ENCODE data around the gene SFSWAP. TPM values are rescaled to one million over a fixed set of nuclear protein-coding genes. Genes with fewer than 3 reads are reported as not detected.

SFSWAP gene
- total RNA-seq, 1 donor from 2014 or later = 20.9 TPM

GRCh38 chr12:131836193-131836592 is 125.3 kb downstream of the SFSWAP start:
- intact Hi-C loops (cut with DNase I) = loop anchor here (10.0 kb wide), 1 partner anchor 231 kb away; no protein-coding TSS in a partner anchor
- no peak for DNase-seq (ENCODE audit: low spot score)

GRCh38 chr12:131836714-131837397 is 126.0 kb downstream of the SFSWAP start:
- DNase-seq (ENCODE audit: low spot score) = no peak

GRCh38 chr12:131840643-131841416 is 129.9 kb downstream of the SFSWAP start:
- no peak for DNase-seq (ENCODE audit: low spot score)
- intact Hi-C loops (cut with DNase I) = no loop called here

More at GRCh38 chr12:131836714-131837397, 126.0 kb downstream of the SFSWAP start:
- intact Hi-C loops (cut with DNase I) = loop anchor here (10.0 kb wide), 1 partner anchor 232 kb away; no protein-coding TSS in a partner anchor

GRCh38 chr12:131841547-131841946 is 130.7 kb downstream of the SFSWAP start:
- intact Hi-C loops (cut with DNase I) = no loop called here
- DNase-seq (ENCODE audit: low spot score) = no peak

GRCh38 chr12:131842169-131842568 is 131.3 kb downstream of the SFSWAP start:
- intact Hi-C loops (cut with DNase I) = no loop called here
- no peak for DNase-seq (ENCODE audit: low spot score)

GRCh38 chr12:131843527-131843926 is 132.6 kb downstream of the SFSWAP start:
- no peak for DNase-seq (ENCODE audit: low spot score)
- intact Hi-C loops (cut with DNase I) = no loop called here

GRCh38 chr12:131844140-131844539 is 133.2 kb downstream of the SFSWAP start:
- DNase-seq (ENCODE audit: low spot score) = no peak
- intact Hi-C loops (cut with DNase I) = no loop called here

- no peak for DNase-seq (ENCODE audit: low spot score)
- intact Hi-C loops (cut with DNase I) = no loop called here
Measured at GRCh38 chr12:131844656-131845055, 133.8 kb downstream of the SFSWAP start.

GRCh38 chr12:131845121-131845520 is 134.2 kb downstream of the SFSWAP start:
- no peak for DNase-seq (ENCODE audit: low spot score)
- intact Hi-C loops (cut with DNase I) = no loop called here

- intact Hi-C loops (cut with DNase I) = no loop called here
- no peak for DNase-seq (ENCODE audit: low spot score)
Measured at GRCh38 chr12:131847456-131847855, 136.6 kb downstream of the SFSWAP start.

GRCh38 chr12:131848753-131849152 is 137.9 kb downstream of the SFSWAP start:
- DNase-seq (ENCODE audit: low spot score) = no peak
- intact Hi-C loops (cut with DNase I) = no loop called here

Other genes with a start within 250 kb of the SFSWAP start
- gene MMP17, start 117.3 kb downstream of the SFSWAP start, total RNA-seq = 0.78 TPM
- 43.7 TPM for gene ULK1, start 183.5 kb downstream of the SFSWAP start, total RNA-seq
- 9.9 TPM for gene PUS1, start 218.2 kb downstream of the SFSWAP start, total RNA-seq
- 23.1 TPM for gene EP400, start 238.9 kb downstream of the SFSWAP start, total RNA-seq

Data from cardiac septum (tissue), 1 donor.